Measurements from ENCODE around the gene KIR3DL2. TPM values are rescaled to one million over a fixed set of nuclear protein-coding genes. Genes with fewer than 3 reads are reported as not detected.
"Not testable (repeated sequence)": the region's sequence is repeated elsewhere in the genome, so short reads cannot be mapped to it uniquely, and the experiment has no call there.

Gene KIR3DL2
- not detected in 2 replicates for total RNA-seq

DNA sequence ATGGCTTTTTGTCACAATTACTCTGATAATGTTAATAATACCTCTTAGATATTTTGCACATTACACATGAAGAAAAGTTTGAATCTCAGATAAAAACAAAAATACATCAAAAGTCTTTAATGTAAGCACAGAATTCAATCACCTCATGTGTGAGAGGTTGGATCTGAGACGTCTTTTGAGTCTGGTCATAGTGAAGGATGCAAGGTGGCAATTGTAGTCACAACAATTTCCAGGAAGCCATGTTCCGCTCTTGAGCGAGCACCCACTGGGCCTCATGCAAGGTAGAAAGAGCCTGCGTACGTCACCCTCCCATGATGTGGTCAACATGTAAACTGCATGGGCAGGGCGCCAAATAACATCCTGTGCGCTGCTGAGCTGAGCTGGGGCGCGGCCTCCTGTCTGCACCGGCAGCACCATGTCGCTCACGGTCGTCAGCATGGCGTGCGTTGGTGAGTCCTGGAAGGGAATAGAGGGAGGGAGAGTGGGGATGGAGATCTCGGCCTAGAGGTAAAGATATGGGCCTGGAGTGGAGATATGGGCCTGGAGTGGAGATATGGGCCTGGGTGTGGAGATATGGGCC is at the start of gene KIR3DL2:
TSS of gene KIR3DL2 (plus strand) at position 383 of the 580 bp plus-strand sequence. CDS start at position 416, 33 bp downstream.
- not testable (repeated sequence) for H3K4me3 ChIP-seq (ENCODE audit: low read depth, low read length); DNase-seq (ENCODE audit: low read depth)

GRCh38 chr19:54803410-54803809 is 46.8 kb upstream of the KIR3DL2 start, which contains the start of gene KIR2DL4:
Gene KIR2DL4, plus strand, starts transcription at chr19:54803610. Its CDS starts 42 bp downstream, at chr19:54803652.
- H3K4me3 ChIP-seq (ENCODE audit: low read depth, low read length): no peak within 1 kb of the TSS
- TF ChIP-seq, protein P1, sequence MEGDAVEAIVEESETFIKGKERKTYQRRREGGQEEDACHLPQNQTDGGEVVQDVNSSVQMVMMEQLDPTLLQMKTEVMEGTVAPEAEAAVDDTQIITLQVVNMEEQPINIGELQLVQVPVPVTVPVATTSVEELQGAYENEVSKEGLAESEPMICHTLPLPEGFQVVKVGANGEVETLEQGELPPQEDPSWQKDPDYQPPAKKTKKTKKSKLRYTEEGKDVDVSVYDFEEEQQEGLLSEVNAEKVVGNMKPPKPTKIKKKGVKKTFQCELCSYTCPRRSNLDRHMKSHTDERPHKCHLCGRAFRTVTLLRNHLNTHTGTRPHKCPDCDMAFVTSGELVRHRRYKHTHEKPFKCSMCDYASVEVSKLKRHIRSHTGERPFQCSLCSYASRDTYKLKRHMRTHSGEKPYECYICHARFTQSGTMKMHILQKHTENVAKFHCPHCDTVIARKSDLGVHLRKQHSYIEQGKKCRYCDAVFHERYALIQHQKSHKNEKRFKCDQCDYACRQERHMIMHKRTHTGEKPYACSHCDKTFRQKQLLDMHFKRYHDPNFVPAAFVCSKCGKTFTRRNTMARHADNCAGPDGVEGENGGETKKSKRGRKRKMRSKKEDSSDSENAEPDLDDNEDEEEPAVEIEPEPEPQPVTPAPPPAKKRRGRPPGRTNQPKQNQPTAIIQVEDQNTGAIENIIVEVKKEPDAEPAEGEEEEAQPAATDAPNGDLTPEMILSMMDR (conservative IDR thresholded peaks at IDR 0.05; ENCODE audit: low read depth, low read length): no peak
- DNase-seq (ENCODE audit: low read depth): no peak

DNA sequence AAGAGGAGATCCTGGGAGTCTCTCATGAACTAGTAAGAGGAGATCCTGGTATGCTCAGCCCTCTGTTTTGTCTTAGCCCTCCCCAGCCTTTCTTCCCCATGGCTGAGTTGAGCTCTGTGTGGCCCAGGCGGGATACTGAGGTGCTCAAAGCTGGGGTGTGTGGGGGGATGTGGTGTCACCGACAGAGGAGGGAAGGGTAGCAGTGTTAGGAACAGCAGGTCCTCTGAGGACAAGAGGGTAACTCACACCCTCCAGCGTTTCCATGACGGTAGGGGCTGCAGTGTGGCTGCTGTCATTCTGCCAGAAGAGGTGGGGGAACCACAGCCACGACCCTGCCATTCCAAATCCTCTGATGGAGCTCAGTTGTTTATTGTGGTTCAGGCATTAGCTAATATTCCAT is 46.1 kb upstream of the KIR3DL2 start:
- DNase-seq (ENCODE audit: low read depth): no peak
- TF ChIP-seq, protein P1 (conservative IDR thresholded peaks at IDR 0.05; ENCODE audit: low read depth, low read length): no peak

DNA sequence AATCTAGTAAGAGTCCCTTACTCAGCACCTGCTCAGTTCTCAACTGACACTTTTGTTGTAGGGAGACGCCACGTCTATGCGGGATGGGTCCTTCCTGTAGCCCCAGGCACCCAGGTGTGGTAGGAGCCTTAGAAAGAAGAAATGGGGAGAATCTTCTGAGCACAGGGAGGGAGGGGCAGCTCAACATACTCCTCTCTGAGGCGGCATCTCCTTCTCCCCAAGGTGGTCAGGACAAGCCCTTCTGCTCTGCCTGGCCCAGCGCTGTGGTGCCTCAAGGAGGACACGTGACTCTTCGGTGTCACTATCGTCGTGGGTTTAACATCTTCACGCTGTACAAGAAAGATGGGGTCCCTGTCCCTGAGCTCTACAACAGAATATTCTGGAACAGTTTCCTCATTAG is 45.7 kb upstream of the KIR3DL2 start:
- DNase-seq (ENCODE audit: low read depth): no peak
- no peak overlapping the region for H3K4me3 ChIP-seq (ENCODE audit: low read depth, low read length)
- TF ChIP-seq, protein P1 (conservative IDR thresholded peaks at IDR 0.05; ENCODE audit: low read depth, low read length): no peak

More for the DNA sequence above, 46.1 kb upstream of the KIR3DL2 start:
- H3K4me3 ChIP-seq (ENCODE audit: low read depth, low read length): no peak overlapping the region

DNA sequence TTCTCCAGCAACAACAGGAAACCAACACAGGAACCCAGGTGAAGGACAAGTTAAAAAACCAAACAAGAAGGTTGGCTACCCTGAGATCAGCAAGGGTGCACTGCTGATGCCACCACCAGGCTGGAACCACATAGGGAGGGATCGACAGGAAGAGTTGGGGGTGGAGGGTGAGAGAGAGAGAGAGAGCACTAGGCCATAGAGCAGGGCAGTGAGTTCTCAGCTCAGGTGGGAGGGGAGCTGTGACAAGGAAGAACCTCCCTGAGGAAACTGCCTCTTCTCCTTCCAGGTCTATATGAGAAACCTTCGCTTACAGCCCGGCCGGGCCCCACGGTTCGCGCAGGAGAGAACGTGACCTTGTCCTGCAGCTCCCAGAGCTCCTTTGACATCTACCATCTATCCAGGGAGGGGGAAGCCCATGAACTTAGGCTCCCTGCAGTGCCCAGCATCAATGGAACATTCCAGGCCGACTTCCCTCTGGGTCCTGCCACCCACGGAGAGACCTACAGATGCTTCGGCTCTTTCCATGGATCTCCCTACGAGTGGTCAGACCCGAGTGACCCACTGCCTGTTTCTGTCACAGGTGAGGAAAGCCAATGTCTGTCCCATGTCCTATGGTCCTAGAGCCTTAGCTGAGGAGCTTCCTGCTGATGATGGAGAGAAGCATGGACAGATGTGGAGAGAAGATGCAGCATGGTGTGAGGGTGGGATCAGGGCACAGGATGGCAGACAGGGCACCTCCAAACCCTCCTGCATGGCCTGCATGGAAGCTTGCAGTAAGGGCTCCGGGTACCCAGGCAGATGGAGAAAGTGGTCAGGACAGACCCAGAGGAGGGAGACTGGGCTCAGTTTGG is 44.4 kb upstream of the KIR3DL2 start:
- TF ChIP-seq, protein P1 (conservative IDR thresholded peaks at IDR 0.05; ENCODE audit: low read depth, low read length): no peak
- no peak overlapping the region for H3K4me3 ChIP-seq (ENCODE audit: low read depth, low read length)

DNA sequence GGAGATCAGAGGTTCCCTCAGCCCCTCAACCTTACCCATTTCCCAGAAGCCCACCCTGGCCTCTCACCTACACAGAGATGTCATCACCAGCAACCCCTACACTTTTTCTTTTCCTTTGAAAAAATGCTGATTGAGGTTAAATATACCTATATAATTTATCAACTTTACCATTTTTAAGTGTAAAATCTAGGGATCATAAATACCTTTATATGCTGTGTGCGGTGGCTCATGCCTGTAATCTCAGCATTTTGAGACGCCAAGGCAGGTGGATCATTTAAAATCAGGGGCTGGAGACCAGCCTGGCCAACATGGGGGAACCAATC is 43.8 kb upstream of the KIR3DL2 start:
- DNase-seq (ENCODE audit: low read depth): no peak

More for the DNA sequence above, 44.4 kb upstream of the KIR3DL2 start:
- no peak for DNase-seq (ENCODE audit: low read depth)

DNA sequence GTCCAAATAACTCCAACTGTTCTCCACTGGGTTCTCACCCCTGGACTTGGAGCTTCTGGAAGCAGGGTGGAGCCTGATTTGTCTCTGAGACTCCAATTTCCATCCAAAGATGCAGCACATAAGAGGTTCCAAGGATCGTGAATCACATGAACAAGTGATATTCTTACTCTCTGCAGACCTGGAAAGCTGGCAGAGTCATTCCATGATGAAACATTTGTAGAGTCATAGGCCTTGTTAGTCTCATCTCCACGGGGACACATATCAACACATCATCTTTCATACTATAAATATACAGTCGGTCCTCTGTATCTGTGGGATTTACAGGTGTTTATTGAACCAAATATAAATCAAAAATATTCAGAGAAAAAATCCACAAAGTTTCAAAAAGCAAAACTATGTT is 35.7 kb upstream of the KIR3DL2 start:
- not testable (repeated sequence) for H3K4me3 ChIP-seq (ENCODE audit: low read depth, low read length); DNase-seq (ENCODE audit: low read depth)

More for the DNA sequence above, 43.8 kb upstream of the KIR3DL2 start:
- TF ChIP-seq, protein P1 (conservative IDR thresholded peaks at IDR 0.05; ENCODE audit: low read depth, low read length): no peak
- H3K4me3 ChIP-seq (ENCODE audit: low read depth, low read length): no peak overlapping the region

GRCh38 chr19:54816251-54816650 is 34.0 kb upstream of the KIR3DL2 start, which contains the start of gene KIR3DL1:
Gene KIR3DL1, plus strand, starts transcription at chr19:54816468.
- DNase-seq (ENCODE audit: low read depth): not testable (repeated sequence)

More at GRCh38 chr19:54816251-54816650, 34.0 kb upstream of the KIR3DL2 start, which contains the start of gene KIR3DL1:
- not testable (repeated sequence) for H3K4me3 ChIP-seq (ENCODE audit: low read depth, low read length)

All from epithelial cell of proximal tubule (primary cell).